Measurements from ENCODE around the gene SLIT3. TPM values are rescaled to one million over a fixed set of nuclear protein-coding genes. Genes with fewer than 3 reads are reported as not detected.

SLIT3 gene
- total RNA-seq, 1 experiment from 2014 or later = 0.92 TPM

DNA sequence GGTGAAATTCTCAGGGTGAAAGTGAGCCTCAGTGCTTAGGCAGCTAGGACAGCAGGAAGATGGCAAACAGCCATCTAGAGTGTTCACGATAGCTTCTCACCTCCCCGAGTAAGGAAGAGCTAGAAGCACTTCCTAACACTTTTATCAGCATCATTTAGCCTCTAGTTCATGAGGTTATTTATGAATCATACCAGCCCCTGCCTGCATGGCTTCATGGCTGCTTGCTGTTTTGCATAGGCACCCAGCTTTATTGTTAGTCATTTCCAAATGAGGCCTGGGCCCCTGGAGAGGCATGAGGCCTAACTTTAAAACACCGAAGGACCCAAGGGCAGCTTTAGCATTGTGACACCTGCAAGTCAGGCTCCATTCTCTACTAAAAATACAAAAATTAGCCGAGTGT is 586.9 kb downstream of the SLIT3 start:
- H2BK15ac ChIP-seq (ENCODE audit: low read depth, low read length) = no peak overlapping the region
- H3K9me3 ChIP-seq (ENCODE audit: control insufficient read depth, low read depth, low read length) = no peaks in the 10 kb centered on the region
- H4K91ac ChIP-seq (ENCODE audit: insufficient read length, low read depth, low read length) = no peak overlapping the region
- no peak overlapping the region for H3K27ac ChIP-seq (ENCODE audit: insufficient read length, low read depth, low read length)
- no peak overlapping the region for H3K4me2 ChIP-seq (ENCODE audit: insufficient read depth, insufficient read length, low read length)
- H2BK120ac ChIP-seq (ENCODE audit: low read depth, low read length, poor library complexity, severe bottlenecking) = no peak overlapping the region
- no peaks in the 10 kb centered on the region for H3K79me2 ChIP-seq (ENCODE audit: insufficient read depth, low read length)
- H3K4me3 Mint-ChIP-seq = no peak overlapping the region
- no peak for DNase-seq
- H3K18ac ChIP-seq (ENCODE audit: insufficient read length, low read depth, low read length) = no peak overlapping the region
- peaks cover 19 to 21% of the 10 kb centered on the region in 2 experiments for H3K4me1 Mint-ChIP-seq
- H3K27me3 Mint-ChIP-seq (ENCODE audit: low read depth) = no peaks in the 10 kb centered on the region; the same call in 1 of the 2 replicates
- no peak overlapping the region for H3K56ac ChIP-seq (ENCODE audit: insufficient read length, low read depth, low read length)
- H3K9ac ChIP-seq (ENCODE audit: extremely low read depth, insufficient read length, low read length) = no peak overlapping the region
- H3K27ac Mint-ChIP-seq = no peak overlapping the region
- H3K79me1 ChIP-seq (ENCODE audit: insufficient read depth, low read depth, low read length, poor library complexity, severe bottlenecking) = no peaks in the 10 kb centered on the region
- H3K4me1 ChIP-seq (ENCODE audit: insufficient read depth, low read length) = no peaks in the 10 kb centered on the region
- H3K23me2 ChIP-seq (ENCODE audit: insufficient read length, low read depth, low read length, poor library complexity, severe bottlenecking) = no peaks in the 10 kb centered on the region
- no peak overlapping the region for H3K14ac ChIP-seq (ENCODE audit: insufficient read depth, low read length)
- no peaks in the 10 kb centered on the region for H3K36me3 Mint-ChIP-seq (ENCODE audit: insufficient read depth in 1 of 3, low read depth in 3 of 3)
- no peak overlapping the region for H3T11ph ChIP-seq (ENCODE audit: low read length)
- no peak overlapping the region for H3K4ac ChIP-seq (ENCODE audit: low read depth, low read length)
- H2AK5ac ChIP-seq (ENCODE audit: insufficient read length, low read length) = no peak overlapping the region
- no peak overlapping the region for H2BK5ac ChIP-seq (ENCODE audit: insufficient read length, low read length)
- no peak overlapping the region for H2BK20ac ChIP-seq (ENCODE audit: low read depth, low read length, poor library complexity, severe bottlenecking)
- no CpG with 5 or more reads among the region's 4 CpGs for WGBS (ENCODE audit: extremely low coverage, insufficient read length, low lambda C conversion rate)
- H2BK12ac ChIP-seq (ENCODE audit: insufficient read length, low read depth, low read length) = no peak overlapping the region
- H3K9me3 Mint-ChIP-seq = no peaks in the 10 kb centered on the region
- H3K23ac ChIP-seq (ENCODE audit: insufficient read length, low read depth, low read length) = no peak overlapping the region
- H4K5ac ChIP-seq (ENCODE audit: insufficient read length, low read depth, low read length) = no peak overlapping the region
- no peak overlapping the region for H4K8ac ChIP-seq (replicated peaks; ENCODE audit: insufficient read length, low read depth, low read length)
- no peaks in the 10 kb centered on the region for H3K27me3 ChIP-seq (ENCODE audit: insufficient read depth, low read length)
- no peak overlapping the region for H2AFZ ChIP-seq (ENCODE audit: low read length)
- no peaks in the 10 kb centered on the region for H4K20me1 ChIP-seq (ENCODE audit: control insufficient read depth, insufficient read depth, insufficient read length)
- TF ChIP-seq CTCF (conservative IDR thresholded peaks at IDR 0.05) = no peak
